K562 (cell line): ENCODE data around the gene MOCS3.

Experiments used
- CBFB ChIP-seq: sonication (generic); formaldehyde crosslinking; IDR thresholded peaks from 2 replicates; pipeline ENCODE4 v1.4.0; 2020; ENCODE audit warnings: mild to moderate bottlenecking, missing genetic modification reagents
- CREB3L1 ChIP-seq: fragments of 450-650 bp; IDR thresholded peaks from 2 replicates; pipeline ENCODE4 v1.6.1; 2014; ENCODE audit warnings: low read depth, mild to moderate bottlenecking, moderate library complexity, borderline replicate concordance
- CREM ChIP-seq: IDR thresholded peaks from 2 replicates; pipeline ENCODE4 v1.6.1; 2014; ENCODE audit warnings: antibody characterized with exemption, low read depth
- CTCF ChIP-seq, 3 experiments: IDR thresholded peaks in 2 of 3; conservative IDR thresholded peaks in 1 of 3; 2 replicates each; pipeline ENCODE4 v1.5.1; 2011 to 2012; ENCODE audit warnings: low read length in 3 of 3, mild to moderate bottlenecking in 3 of 3, control low read depth in 2 of 3, improper control_type of control experiment in 1 of 3, inconsistent platforms in 1 of 3, low read depth in 1 of 3, mixed read lengths in 1 of 3, moderate library complexity in 1 of 3; ENCODE audit not compliant: insufficient read depth in 2 of 3
- MYC ChIP-seq, 2 experiments: fragments of 250-450 bp in 1 of 2; sonication (Bioruptor Pico) in 1 of 2; IDR thresholded peaks; 2 replicates each; pipeline versions ENCODE4 v1.5.1 to v1.6.1; 2012 to 2021; ENCODE audit warnings: low read depth in 2 of 2, borderline replicate concordance in 1 of 2, improper control_type of control experiment in 1 of 2, low read length in 1 of 2, mild to moderate bottlenecking in 1 of 2, moderate library complexity in 1 of 2
- NR1H2 ChIP-seq: sonication (generic); formaldehyde crosslinking; IDR thresholded peaks from 2 replicates; pipeline ENCODE4 v1.4.0; 2020; ENCODE audit warnings: mild to moderate bottlenecking, missing genetic modification reagents
- RAD51 ChIP-seq: fragments of 450-650 bp; IDR thresholded peaks from 2 replicates; pipeline ENCODE4 v1.7.1; 2016; ENCODE audit warnings: low read depth, mild to moderate bottlenecking, borderline replicate concordance
- SRSF9 ChIP-seq: fragments of 200-400 bp; formaldehyde crosslinking; IDR thresholded peaks from 2 replicates; pipeline ENCODE4 v1.6.1; 2017; ENCODE audit warnings: low read depth, low read length, borderline replicate concordance
- ZBTB40 ChIP-seq, 2 experiments: fragments of 450-650 bp in 1 of 2; sonication (generic) in 1 of 2; formaldehyde crosslinking in 1 of 2; IDR thresholded peaks; 2 replicates each; pipeline versions ENCODE4 v1.7.1 to v1.9.0; 2016 to 2022; ENCODE audit warnings: inconsistent platforms in 1 of 2, mild to moderate bottlenecking in 1 of 2, missing genetic modification reagents in 1 of 2
- ZNF263 ChIP-seq: sonication (generic); formaldehyde crosslinking; IDR thresholded peaks from 2 replicates; pipeline ENCODE4 v1.8.0; 2022; ENCODE audit warnings: mild to moderate bottlenecking, missing genetic modification reagents, borderline replicate concordance
- ZNF41 ChIP-seq: fragments of 250-450 bp; sonication (Bioruptor Pico); conservative IDR thresholded peaks from 2 replicates; pipeline ENCODE4 v1.4.0; 2020; ENCODE audit warnings: mild to moderate bottlenecking
- TF ChIP-seq, protein P1 (sequence below): fragments of 200-400 bp; formaldehyde crosslinking; IDR thresholded peaks from 2 replicates; pipeline ENCODE4 v1.6.1; 2017; ENCODE audit warnings: mild to moderate bottlenecking, low read depth, low read length, moderate library complexity

GRCh38 chr20:50968289-50968688 lies 9.7 kb downstream of the MOCS3 start:
- TF ChIP-seq CTCF (IDR thresholded peaks at IDR 0.05 in 2 of 3, conservative IDR thresholded peaks at IDR 0.05 in 1 of 3; ENCODE audit: insufficient read depth in 2 of 3, low read depth in 1 of 3, low read length in 3 of 3) (no peak), CREB3L1 (no peak), ZBTB40 (IDR thresholded peaks at IDR 0.05) (no peak), ZBTB40 (CRISPR knock-in tag; IDR thresholded peaks at IDR 0.05) (no peak), RAD51 (no peak), SRSF9 (no peak), MYC (IDR thresholded peaks at IDR 0.05; ENCODE audit: low read depth, low read length) (no peak), MYC (CRISPR knock-in tag; IDR thresholded peaks at IDR 0.05; ENCODE audit: borderline replicate concordance, low read depth) (no peak), CREM (no peak), NR1H2 (CRISPR knock-in tag) (no peak), CBFB (CRISPR knock-in tag) (no peak), ZNF263 (no peak), ZNF41 (CRISPR knock-in tag) (no peak)
- TF ChIP-seq, protein P1, sequence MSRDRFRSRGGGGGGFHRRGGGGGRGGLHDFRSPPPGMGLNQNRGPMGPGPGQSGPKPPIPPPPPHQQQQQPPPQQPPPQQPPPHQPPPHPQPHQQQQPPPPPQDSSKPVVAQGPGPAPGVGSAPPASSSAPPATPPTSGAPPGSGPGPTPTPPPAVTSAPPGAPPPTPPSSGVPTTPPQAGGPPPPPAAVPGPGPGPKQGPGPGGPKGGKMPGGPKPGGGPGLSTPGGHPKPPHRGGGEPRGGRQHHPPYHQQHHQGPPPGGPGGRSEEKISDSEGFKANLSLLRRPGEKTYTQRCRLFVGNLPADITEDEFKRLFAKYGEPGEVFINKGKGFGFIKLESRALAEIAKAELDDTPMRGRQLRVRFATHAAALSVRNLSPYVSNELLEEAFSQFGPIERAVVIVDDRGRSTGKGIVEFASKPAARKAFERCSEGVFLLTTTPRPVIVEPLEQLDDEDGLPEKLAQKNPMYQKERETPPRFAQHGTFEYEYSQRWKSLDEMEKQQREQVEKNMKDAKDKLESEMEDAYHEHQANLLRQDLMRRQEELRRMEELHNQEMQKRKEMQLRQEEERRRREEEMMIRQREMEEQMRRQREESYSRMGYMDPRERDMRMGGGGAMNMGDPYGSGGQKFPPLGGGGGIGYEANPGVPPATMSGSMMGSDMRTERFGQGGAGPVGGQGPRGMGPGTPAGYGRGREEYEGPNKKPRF: no peak
